ENCODE measurements around the gene SGIP1.

SGIP1 gene

DNA sequence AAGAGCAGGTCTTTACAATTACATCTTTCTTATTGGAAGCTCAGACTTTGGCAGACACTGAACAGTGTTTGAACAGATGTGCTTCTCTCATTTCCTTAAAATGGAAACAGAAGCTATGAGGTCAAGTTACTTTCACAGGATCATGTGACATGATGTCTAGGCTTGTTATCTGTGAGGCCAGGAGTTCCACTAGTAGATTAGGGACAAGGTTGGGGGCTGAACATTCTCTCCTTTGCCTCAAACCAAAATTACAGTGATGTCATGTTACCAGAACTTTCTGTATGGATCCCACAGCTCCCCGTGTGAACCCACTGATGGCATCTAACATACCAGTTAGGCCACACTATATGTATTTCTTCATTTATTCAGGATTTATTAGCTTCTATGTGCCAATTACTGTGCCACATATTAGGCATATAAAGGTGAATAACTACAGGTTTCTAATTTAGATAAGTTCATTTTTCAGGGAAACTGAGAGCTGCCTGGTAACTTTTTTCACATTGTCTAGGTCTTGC is 224.3 kb downstream of the SGIP1 start:
- TF ChIP-seq POLR2AphosphoS5 (IDR thresholded peaks at IDR 0.05; ENCODE audit: borderline replicate concordance, low read depth, low read length) = no peak
- no peak for TF ChIP-seq EZH2 (IDR thresholded peaks at IDR 0.05)
- TF ChIP-seq FOXP2 (optimal IDR thresholded peaks at IDR 0.05; ENCODE audit: control extremely low read depth, extremely low read length, insufficient read depth) = no peak
- Histone ChIP-seq H3K27ac (peak overlapping the region; percentile 27; the same call in 1 of the 2 replicates), H3K36me3 (ENCODE audit: insufficient read depth, low read length) (no peaks in the 10 kb centered on the region), H3K9me3 (ENCODE audit: low read depth, low read length) (no peaks in the 10 kb centered on the region), H3K4me3 (no peak overlapping the region), H3K9ac (ENCODE audit: insufficient read length) (no peak overlapping the region)
- DNase-seq (ENCODE audit: low read depth, low spot score) = no peak

DNA sequence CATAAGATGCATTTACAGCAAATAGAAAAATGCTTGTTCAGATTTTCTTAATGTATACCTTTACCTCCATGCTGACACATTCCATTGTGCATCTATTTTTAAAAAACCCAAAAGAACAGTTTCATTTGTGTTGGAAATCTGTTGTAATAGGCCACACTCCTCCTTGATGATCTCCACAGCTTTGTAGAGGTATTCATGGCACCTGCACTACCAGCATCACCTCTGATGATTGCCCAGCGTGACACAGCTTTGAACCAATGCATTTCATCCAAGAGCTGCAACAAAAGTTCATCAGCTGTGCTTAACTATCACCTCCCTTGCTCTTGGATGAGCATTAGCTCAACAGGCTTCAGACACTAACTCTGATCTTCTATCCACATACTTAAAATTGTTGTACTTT is 226.6 kb downstream of the SGIP1 start:
- Histone ChIP-seq H3K27ac (no peak overlapping the region), H3K36me3 (ENCODE audit: insufficient read depth, low read length) (no peaks in the 10 kb centered on the region), H3K9me3 (ENCODE audit: low read depth, low read length) (no peaks in the 10 kb centered on the region), H3K9ac (ENCODE audit: insufficient read length) (no peak overlapping the region), H3K4me3 (no peak overlapping the region)
- TF ChIP-seq FOXP2 (optimal IDR thresholded peaks at IDR 0.05; ENCODE audit: control extremely low read depth, extremely low read length, insufficient read depth) (no peak), EZH2 (IDR thresholded peaks at IDR 0.05) (no peak), POLR2AphosphoS5 (IDR thresholded peaks at IDR 0.05; ENCODE audit: borderline replicate concordance, low read depth, low read length) (no peak)
- DNase-seq (ENCODE audit: low read depth, low spot score) = no peak

DNA sequence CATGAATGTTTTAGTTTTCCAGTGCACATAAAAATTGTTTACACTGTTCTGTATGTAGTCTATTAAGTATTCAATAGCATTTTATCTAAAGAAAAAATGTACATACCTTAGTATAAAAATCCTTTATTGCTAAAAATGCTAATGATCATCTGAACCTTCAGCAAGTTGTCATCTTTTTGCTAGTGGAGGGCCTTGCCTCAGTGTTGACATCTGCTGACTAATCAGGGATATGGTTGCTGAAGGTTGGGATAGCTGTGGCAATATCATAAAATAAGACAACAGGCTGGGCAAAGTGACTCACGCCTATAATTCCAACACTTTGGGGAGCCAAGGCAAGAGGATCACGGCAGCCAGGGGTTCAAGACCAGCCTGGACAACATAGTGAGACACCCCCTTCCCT is 227.3 kb downstream of the SGIP1 start:
- no peak for DNase-seq (ENCODE audit: low read depth, low spot score)
- H3K4me3 ChIP-seq = no peak overlapping the region
- H3K36me3 ChIP-seq (ENCODE audit: insufficient read depth, low read length) = no peaks in the 10 kb centered on the region
- no peaks in the 10 kb centered on the region for H3K9me3 ChIP-seq (ENCODE audit: low read depth, low read length)
- H3K9ac ChIP-seq (ENCODE audit: insufficient read length) = no peak overlapping the region
- TF ChIP-seq POLR2AphosphoS5 (IDR thresholded peaks at IDR 0.05; ENCODE audit: borderline replicate concordance, low read depth, low read length) = no peak
- no peak for TF ChIP-seq FOXP2 (optimal IDR thresholded peaks at IDR 0.05; ENCODE audit: control extremely low read depth, extremely low read length, insufficient read depth)
- TF ChIP-seq EZH2 (IDR thresholded peaks at IDR 0.05) = no peak
- no peak overlapping the region for H3K27ac ChIP-seq

DNA sequence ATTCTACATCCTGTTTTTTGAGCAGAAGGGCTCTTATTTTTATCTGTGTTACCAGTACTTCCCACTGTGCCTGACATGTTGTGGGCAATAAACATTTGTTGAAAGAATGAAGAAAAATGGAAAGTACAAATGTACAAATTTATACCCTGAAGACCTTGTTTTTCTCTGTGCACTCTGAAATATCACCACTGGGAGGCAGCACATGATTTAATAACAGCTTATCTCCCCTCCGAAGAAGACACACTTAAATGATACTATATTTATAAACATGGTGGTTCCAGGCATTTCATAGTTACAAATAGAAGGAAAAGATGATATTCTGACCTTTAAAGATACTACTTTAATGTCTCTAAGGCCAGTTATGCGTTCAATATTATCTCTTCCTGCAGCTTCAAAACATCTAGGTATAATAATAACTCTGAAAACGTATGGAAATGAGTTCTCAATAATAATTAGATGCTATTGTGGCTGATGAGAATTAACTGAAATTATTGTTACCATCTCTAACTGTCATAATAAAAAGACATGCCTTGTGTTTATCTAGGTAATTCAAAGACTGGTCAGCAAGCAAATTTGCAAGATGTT is 231.1 kb downstream of the SGIP1 start:
- Histone ChIP-seq H3K36me3 (ENCODE audit: insufficient read depth, low read length) (no peaks in the 10 kb centered on the region), H3K4me3 (0 out of 2 replicates have a peak overlapping the region, but pooled peaks have one; percentile 12), H3K27ac (peak overlapping the region; percentile 20; the same call in 1 of the 2 replicates), H3K9me3 (ENCODE audit: low read depth, low read length) (no peaks in the 10 kb centered on the region), H3K9ac (ENCODE audit: insufficient read length) (no peak overlapping the region)
- peak; percentile 69 for DNase-seq (ENCODE audit: low read depth, low spot score)
- TF ChIP-seq FOXP2 (optimal IDR thresholded peaks at IDR 0.05; ENCODE audit: control extremely low read depth, extremely low read length, insufficient read depth) (no peak), POLR2AphosphoS5 (IDR thresholded peaks at IDR 0.05; ENCODE audit: borderline replicate concordance, low read depth, low read length) (no peak), EZH2 (IDR thresholded peaks at IDR 0.05) (no peak)

DNA sequence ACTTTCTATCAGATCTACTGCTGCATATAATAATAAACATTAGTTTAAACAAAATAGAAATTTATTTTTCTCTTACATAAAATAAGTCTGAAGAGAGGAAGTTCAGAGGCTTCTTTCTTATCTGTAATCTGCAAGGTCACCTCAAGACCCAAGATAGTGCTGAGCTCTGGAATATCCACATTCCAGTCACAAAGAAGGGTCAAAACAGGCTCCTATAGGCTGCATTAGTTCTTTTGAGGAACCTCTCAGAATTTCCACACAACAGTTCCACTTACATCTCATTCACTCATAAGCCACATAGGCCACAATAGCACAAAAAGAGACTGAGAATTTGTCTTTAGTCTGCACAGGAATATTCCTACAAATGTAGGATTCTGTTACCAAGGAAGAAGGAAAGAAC is 233.7 kb downstream of the SGIP1 start:
- Histone ChIP-seq H3K36me3 (ENCODE audit: insufficient read depth, low read length) (no peaks in the 10 kb centered on the region), H3K9me3 (ENCODE audit: low read depth, low read length) (no peaks in the 10 kb centered on the region), H3K9ac (ENCODE audit: insufficient read length) (no peak overlapping the region), H3K27ac (no peak overlapping the region), H3K4me3 (no peak overlapping the region)
- TF ChIP-seq POLR2AphosphoS5 (IDR thresholded peaks at IDR 0.05; ENCODE audit: borderline replicate concordance, low read depth, low read length) (no peak), FOXP2 (optimal IDR thresholded peaks at IDR 0.05; ENCODE audit: control extremely low read depth, extremely low read length, insufficient read depth) (no peak), EZH2 (IDR thresholded peaks at IDR 0.05) (no peak)
- DNase-seq (ENCODE audit: low read depth, low spot score) = no peak

DNA sequence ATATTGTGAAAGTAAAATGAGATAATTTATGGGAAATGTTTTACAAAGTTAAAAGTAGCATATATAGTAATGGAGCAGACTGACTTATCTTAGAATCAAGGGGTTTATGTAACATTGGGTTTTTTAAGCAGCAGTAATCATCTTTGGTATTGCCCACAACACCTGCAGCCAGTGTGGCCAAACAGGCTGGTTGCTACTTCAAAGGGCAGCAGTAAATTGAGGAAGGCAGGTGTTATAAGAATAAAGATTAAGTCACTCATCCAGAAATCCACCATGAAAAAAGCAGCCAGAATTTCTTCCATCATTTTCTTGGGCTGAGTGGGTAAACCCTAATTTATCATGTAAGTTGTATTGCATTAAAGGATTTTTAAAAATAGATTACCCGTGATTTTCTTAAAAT is 235.0 kb downstream of the SGIP1 start:
- H3K4me3 ChIP-seq = no peak overlapping the region
- no peak for DNase-seq (ENCODE audit: low read depth, low spot score)
- no peak for TF ChIP-seq EZH2 (IDR thresholded peaks at IDR 0.05)
- no peak for TF ChIP-seq FOXP2 (optimal IDR thresholded peaks at IDR 0.05; ENCODE audit: control extremely low read depth, extremely low read length, insufficient read depth)
- TF ChIP-seq POLR2AphosphoS5 (IDR thresholded peaks at IDR 0.05; ENCODE audit: borderline replicate concordance, low read depth, low read length) = no peak
- H3K9ac ChIP-seq (ENCODE audit: insufficient read length) = no peak overlapping the region
- no peaks in the 10 kb centered on the region for H3K36me3 ChIP-seq (ENCODE audit: insufficient read depth, low read length)
- no peaks in the 10 kb centered on the region for H3K9me3 ChIP-seq (ENCODE audit: low read depth, low read length)
- H3K27ac ChIP-seq = no peak overlapping the region

DNA sequence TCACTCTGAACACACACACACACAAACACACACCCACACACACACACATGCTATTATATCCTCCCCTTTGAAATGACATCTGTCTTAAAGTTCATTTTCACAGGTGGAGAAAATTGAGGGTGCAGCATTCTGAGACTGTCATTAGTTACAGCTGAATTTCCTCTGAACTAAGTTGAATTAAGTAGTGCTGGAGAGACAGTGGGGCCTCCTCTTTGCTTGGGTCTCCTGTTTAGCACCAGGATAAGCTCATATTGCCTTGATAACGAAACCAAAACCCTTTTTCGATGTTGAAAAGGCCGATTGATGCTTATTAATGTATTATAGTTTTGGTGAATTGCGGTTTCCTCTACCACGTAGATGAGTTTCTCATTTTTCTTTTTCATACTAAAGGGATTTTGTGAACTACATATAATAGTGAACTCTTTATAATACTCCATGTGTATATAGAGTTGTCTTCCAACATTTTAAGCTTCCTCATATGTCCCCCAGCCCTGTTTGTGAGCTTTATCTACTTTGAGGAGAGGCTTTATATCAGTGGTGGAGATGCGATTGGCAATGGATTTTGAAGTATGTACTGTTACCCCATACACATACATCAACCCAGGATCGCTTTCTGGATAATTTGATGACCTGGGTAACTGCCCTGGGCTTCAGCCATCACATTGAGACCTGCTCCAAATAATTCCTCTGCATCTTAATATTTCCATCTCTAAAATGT is 235.7 kb downstream of the SGIP1 start:
- Histone ChIP-seq H3K9ac (ENCODE audit: insufficient read length) (no peak overlapping the region), H3K9me3 (ENCODE audit: low read depth, low read length) (no peaks in the 10 kb centered on the region), H3K36me3 (ENCODE audit: insufficient read depth, low read length) (no peaks in the 10 kb centered on the region), H3K4me3 (no peak overlapping the region), H3K27ac (no peak overlapping the region)
- TF ChIP-seq EZH2 (IDR thresholded peaks at IDR 0.05) (no peak), POLR2AphosphoS5 (IDR thresholded peaks at IDR 0.05; ENCODE audit: borderline replicate concordance, low read depth, low read length) (no peak), FOXP2 (optimal IDR thresholded peaks at IDR 0.05; ENCODE audit: control extremely low read depth, extremely low read length, insufficient read depth) (no peak)
- DNase-seq (ENCODE audit: low read depth, low spot score) = no peak

DNA sequence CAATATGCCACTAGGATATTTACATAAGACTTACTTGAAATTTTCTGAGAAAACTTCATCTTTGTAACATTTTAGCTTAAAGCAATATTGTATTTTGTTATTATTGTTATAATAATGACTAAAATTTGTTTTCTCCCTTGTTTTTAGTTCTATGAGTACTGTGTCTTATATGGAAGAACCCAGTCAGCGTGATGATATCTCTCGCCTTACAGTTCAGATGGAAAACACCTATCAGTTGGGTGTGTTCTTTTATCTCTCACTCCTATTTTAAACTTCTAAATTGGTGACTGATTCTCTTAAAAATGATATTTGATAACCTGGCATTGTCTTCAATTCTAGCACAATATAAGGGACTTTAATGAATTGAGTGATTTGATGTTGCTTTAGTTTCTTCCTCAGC is 236.3 kb downstream of the SGIP1 start:
- Histone ChIP-seq H3K9ac (ENCODE audit: insufficient read length) (no peak overlapping the region), H3K9me3 (ENCODE audit: low read depth, low read length) (no peaks in the 10 kb centered on the region), H3K4me3 (no peak overlapping the region), H3K36me3 (ENCODE audit: insufficient read depth, low read length) (no peaks in the 10 kb centered on the region), H3K27ac (no peak overlapping the region)
- TF ChIP-seq FOXP2 (optimal IDR thresholded peaks at IDR 0.05; ENCODE audit: control extremely low read depth, extremely low read length, insufficient read depth) (no peak), POLR2AphosphoS5 (IDR thresholded peaks at IDR 0.05; ENCODE audit: borderline replicate concordance, low read depth, low read length) (no peak), EZH2 (IDR thresholded peaks at IDR 0.05) (no peak)
- DNase-seq (ENCODE audit: low read depth, low spot score) = no peak

All from SK-N-MC (cell line).